Osteocyte (in vitro differentiated cells): ENCODE results near the gene RB1. TPM values are rescaled to one million over a fixed set of nuclear protein-coding genes. Genes with fewer than 3 reads are reported as not detected.
A peak's percentile ranks its signal among the peaks of the same experiment; 100 is the strongest.

ENCODE experiments used
- DNase-seq: peaks from one replicate; pipeline ENCODE4 v3.0.0; 2021; ENCODE audit warnings: mixed read lengths; ENCODE audit not compliant: unreplicated experiment; ENCODE audit errors: extremely low spot score
- H3K27ac Mint-ChIP-seq: one replicate; pipeline ENCODE4 v1.8.0; 2021; ENCODE audit warnings: mild to moderate bottlenecking, mixed read lengths; ENCODE audit not compliant: unreplicated experiment
- H3K27me3 Mint-ChIP-seq: one replicate; pipeline ENCODE4 v1.8.0; 2021; ENCODE audit warnings: mixed read lengths; ENCODE audit not compliant: unreplicated experiment
- H3K36me3 Mint-ChIP-seq: one replicate; pipeline ENCODE4 v1.8.0; 2021; ENCODE audit warnings: mixed read lengths; ENCODE audit not compliant: unreplicated experiment
- H3K4me1 Mint-ChIP-seq: one replicate; pipeline ENCODE4 v1.8.0; 2021; ENCODE audit warnings: mixed read lengths; ENCODE audit not compliant: unreplicated experiment
- H3K4me3 Mint-ChIP-seq: one replicate; pipeline ENCODE4 v1.8.0; 2021; ENCODE audit warnings: mild to moderate bottlenecking, moderate library complexity, mixed read lengths; ENCODE audit not compliant: unreplicated experiment
- H3K9me3 Mint-ChIP-seq: one replicate; pipeline ENCODE4 v1.8.0; 2021; ENCODE audit warnings: mixed read lengths; ENCODE audit not compliant: unreplicated experiment
- CTCF ChIP-seq: fragments of 200-600 bp; sonication (generic); IDR thresholded peaks from 2 replicates; pipeline ENCODE4 v1.5.0; 2021; ENCODE audit warnings: antibody characterized with exemption, mild to moderate bottlenecking, moderate library complexity
- total RNA-seq: library from RNA; stranded (reverse); gene quantifications from 2 replicates; pipeline ENCODE4 v1.2.1, GENCODE V29; 2021

RB1 gene
- total RNA-seq, 1 donor from 2014 or later, result 42.3 TPM

GRCh38 chr13:48304143-48304876 lies 759 bp downstream of the RB1 start:
- TF ChIP-seq CTCF, result no peak
- peaks cover 8% of the 10 kb centered on the region for H3K36me3 Mint-ChIP-seq
- no peaks in the 10 kb centered on the region for H3K27me3 Mint-ChIP-seq
- H3K27ac Mint-ChIP-seq, result peak overlapping the region; percentile 98
- peak overlapping the region; percentile 92 for H3K4me3 Mint-ChIP-seq
- no peak for DNase-seq
- no peaks in the 10 kb centered on the region for H3K9me3 Mint-ChIP-seq
- H3K4me1 Mint-ChIP-seq, result peaks cover 27% of the 10 kb centered on the region

GRCh38 chr13:48311223-48311622 lies 7.7 kb downstream of the RB1 start:
- TF ChIP-seq CTCF, result no peak
- peaks cover 4% of the 10 kb centered on the region for H3K4me1 Mint-ChIP-seq

GRCh38 chr13:48315969-48316650 lies 12.6 kb downstream of the RB1 start:
- Mint-ChIP-seq H3K27ac (no peak overlapping the region), H3K36me3 (peaks cover 29% of the 10 kb centered on the region), H3K4me1 (no peaks in the 10 kb centered on the region), H3K4me3 (no peak overlapping the region), H3K9me3 (no peaks in the 10 kb centered on the region), H3K27me3 (no peaks in the 10 kb centered on the region)
- no peak for DNase-seq
- no peak for TF ChIP-seq CTCF

More at GRCh38 chr13:48311223-48311622, 7.7 kb downstream of the RB1 start:
- Mint-ChIP-seq H3K27ac (no peak overlapping the region), H3K27me3 (no peaks in the 10 kb centered on the region), H3K9me3 (no peaks in the 10 kb centered on the region), H3K4me3 (no peak overlapping the region), H3K36me3 (peaks cover 22% of the 10 kb centered on the region)
- no peak for DNase-seq

- Mint-ChIP-seq H3K9me3 (peaks cover 2% of the 10 kb centered on the region), H3K27ac (no peak overlapping the region), H3K36me3 (peaks cover 35% of the 10 kb centered on the region), H3K4me1 (no peaks in the 10 kb centered on the region), H3K27me3 (no peaks in the 10 kb centered on the region), H3K4me3 (no peak overlapping the region)
- TF ChIP-seq CTCF, result no peak
- no peak for DNase-seq
Measured at GRCh38 chr13:48316826-48317510, 13.4 kb downstream of the RB1 start.
